GM13977 (cell line): ENCODE measurements around the gene BTBD16.
A peak's percentile ranks its signal among the peaks of the same experiment; 100 is the strongest.

Experiments
- DNase-seq: peaks from one replicate; pipeline ENCODE4 v3.0.0; 2012; ENCODE audit warnings: low spot score
- in situ Hi-C: fragments of 300-500 bp; cut with MboI; formaldehyde crosslinking; loops from one replicate; pipeline ENCODE4 v1.12.0; 2022; ENCODE audit warnings: low sequenced_read_pairs, low pct_unique_long_range_greater_than_20kb, mixed read lengths, inconsistent platforms; ENCODE audit not compliant: unreplicated experiment
- TF ChIP-seq, protein P1 (sequence below): IDR thresholded peaks from 2 replicates; pipeline ENCODE4 v1.5.1; 2012; ENCODE audit warnings: mild to moderate bottlenecking, control low read depth; ENCODE audit not compliant: insufficient read depth; ENCODE audit errors: extremely low read depth, missing control alignments

The BTBD16 gene

GRCh38 chr10:122265896-122266295, 5.2 kb upstream of the BTBD16 start:
- in situ Hi-C loops: no loop called here
- TF ChIP-seq, protein P1, sequence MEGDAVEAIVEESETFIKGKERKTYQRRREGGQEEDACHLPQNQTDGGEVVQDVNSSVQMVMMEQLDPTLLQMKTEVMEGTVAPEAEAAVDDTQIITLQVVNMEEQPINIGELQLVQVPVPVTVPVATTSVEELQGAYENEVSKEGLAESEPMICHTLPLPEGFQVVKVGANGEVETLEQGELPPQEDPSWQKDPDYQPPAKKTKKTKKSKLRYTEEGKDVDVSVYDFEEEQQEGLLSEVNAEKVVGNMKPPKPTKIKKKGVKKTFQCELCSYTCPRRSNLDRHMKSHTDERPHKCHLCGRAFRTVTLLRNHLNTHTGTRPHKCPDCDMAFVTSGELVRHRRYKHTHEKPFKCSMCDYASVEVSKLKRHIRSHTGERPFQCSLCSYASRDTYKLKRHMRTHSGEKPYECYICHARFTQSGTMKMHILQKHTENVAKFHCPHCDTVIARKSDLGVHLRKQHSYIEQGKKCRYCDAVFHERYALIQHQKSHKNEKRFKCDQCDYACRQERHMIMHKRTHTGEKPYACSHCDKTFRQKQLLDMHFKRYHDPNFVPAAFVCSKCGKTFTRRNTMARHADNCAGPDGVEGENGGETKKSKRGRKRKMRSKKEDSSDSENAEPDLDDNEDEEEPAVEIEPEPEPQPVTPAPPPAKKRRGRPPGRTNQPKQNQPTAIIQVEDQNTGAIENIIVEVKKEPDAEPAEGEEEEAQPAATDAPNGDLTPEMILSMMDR: no peak

GRCh38 chr10:122267849-122268737, 3.0 kb upstream of the BTBD16 start:
- TF ChIP-seq, protein P1: peak; percentile 90
- in situ Hi-C loops: no loop called here
- peak; percentile 82 for DNase-seq

More at GRCh38 chr10:122265896-122266295, 5.2 kb upstream of the BTBD16 start:
- DNase-seq: no peak

- in situ Hi-C loops: no loop called here
- DNase-seq: no peak
- TF ChIP-seq, protein P1: no peak
Measured at GRCh38 chr10:122269059-122269687, 1.9 kb upstream of the BTBD16 start.

GRCh38 chr10:122273966-122274545, 3.0 kb downstream of the BTBD16 start:
- DNase-seq: no peak
- TF ChIP-seq, protein P1: no peak
- in situ Hi-C loops: no loop called here

DNA sequence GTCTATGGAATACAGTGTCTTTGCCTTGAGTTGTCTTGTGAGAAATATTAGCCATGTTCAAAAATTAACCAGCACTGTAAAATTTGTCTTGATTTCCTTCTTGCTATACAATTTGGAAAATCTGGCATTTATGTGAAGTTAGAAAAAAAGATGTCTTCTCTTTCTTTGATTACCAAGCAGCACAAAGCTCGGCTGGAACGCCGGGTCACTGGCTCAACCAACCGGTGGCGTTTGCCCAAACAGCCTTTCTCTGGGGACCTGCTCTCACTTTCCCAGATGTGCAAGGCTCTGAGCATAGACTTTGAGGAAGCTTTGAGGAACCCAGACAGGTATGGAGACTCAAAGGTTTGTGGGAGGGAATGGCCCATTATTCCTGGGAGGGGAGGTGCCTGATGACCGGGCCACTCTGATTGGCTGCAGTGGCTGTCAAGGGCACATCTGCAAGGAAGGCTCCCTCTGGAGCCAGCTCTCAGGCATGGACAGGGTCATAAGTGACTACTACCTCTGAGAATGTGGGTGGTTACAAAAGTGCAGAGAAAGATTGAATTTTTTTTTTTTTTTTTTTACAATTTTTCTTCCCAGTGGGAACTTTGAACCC, 5.6 kb downstream of the BTBD16 start:
- DNase-seq: no peak
- in situ Hi-C loops: loop anchor here (25.0 kb wide), 1 partner anchor 286 kb away; the partner anchor contains the start of gene DMBT1
- TF ChIP-seq, protein P1: no peak

DNA sequence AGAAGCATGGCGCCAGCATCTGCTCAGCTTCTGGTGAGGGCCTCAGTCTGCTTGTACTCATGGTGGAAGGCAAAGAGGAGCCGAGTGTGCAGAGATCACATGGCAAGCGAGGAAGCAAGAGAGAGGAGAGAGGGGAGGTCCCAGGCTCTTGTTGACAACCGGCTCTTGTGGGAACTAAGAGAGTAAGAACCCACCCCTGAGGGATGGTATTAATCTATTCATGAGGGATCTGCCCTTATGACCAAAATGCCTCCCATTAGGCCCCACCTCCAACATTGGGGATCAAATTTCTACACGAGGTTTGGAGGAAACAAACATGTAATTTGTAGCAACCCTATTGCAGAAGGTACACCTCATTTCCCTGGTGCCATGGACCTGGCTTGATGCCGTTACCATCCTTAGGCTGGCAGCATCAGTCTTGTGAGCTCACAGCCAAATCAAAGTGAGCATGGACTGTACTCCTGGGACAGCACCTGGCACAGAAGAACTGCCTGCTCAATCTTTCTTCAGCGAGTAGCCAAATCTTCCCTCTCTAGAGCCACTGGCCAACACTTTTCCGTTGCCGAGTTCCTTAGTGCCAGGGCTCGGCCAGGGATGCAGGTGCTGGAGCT, 6.5 kb downstream of the BTBD16 start:
- DNase-seq: no peak
- TF ChIP-seq, protein P1: no peak
- in situ Hi-C loops: loop anchor here (25.0 kb wide), 1 partner anchor 285 kb away; the partner anchor contains the start of gene DMBT1
